NCI-H446 (cell line): Measurements from ENCODE around the gene SLC22A13.
"Not testable (repeated sequence)": the region's sequence is repeated elsewhere in the genome, so short reads cannot be mapped to it uniquely, and the experiment has no call there.

Experiments
- DNase-seq, 2 experiments: peaks; one replicate each; lab custom pipeline; 2025; lab: John Stamatoyannopoulos, UW

The SLC22A13 gene

GRCh38 chr3:38264353-38264771 is 1.2 kb upstream of the SLC22A13 start:
- no peak for DNase-seq

DNA sequence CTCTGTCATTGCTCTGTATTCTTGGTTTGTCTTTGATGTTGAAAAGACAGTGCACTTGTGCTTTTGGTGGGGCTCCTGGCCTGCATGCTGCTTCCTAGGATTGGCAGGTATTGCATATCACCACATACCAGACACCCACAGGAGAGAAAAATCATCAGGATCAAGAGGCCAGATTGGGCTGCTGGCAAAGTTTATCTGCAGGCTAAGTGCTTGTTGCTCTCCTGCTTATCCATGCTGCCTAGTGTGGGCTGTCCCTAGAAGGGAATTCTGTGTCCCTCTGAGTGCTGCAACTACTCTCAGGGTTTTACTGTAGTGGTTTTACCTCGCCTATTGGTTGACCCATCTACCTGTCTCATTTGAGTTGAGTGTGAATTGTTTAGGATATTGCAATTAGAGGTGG is 833 bp upstream of the SLC22A13 start:
- DNase-seq: no peak

GRCh38 chr3:38266810-38267209 is 1.2 kb downstream of the SLC22A13 start:
- no peak for DNase-seq

DNA sequence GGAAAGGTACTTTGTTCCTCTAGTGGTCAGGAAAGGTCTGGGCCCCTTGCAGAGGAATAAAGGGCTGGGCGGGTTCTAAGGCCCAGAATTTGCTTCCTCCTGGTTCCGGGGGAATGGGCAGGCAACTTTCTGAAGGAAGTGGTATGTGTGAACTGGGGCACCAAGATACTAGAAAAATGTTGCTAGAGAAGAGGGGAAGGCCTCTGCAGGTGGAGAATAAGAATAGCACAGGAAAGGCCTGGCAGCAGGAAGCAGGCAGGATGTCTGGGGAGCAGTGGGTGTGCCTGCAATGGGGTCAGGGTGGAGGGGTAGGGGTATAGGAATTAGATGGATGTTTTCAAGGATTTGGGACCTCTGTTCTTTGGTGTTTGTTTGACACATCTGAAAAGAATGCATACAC is 2.0 kb downstream of the SLC22A13 start:
- no peak for DNase-seq

- DNase-seq: no peak
Measured at GRCh38 chr3:38268087-38268486, 2.5 kb downstream of the SLC22A13 start.

DNA sequence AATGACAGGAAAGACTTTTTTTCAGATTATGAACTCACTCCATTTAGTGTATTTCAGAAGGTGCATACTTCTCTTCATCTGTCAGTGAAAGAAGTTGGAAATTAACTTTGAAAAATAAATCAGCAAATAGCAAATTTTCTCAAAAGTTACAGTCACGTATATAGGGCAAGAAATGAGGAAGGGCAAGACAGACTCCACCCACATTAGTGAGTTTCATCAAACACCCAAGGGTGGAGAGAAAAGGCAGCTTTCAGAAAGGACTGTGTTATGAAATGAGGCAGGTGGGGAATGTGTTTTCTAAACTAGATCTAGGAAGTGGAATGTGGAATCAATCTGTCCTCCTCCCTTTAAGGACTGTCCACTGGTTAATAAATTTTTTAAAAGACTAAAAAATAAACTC is 2.9 kb downstream of the SLC22A13 start:
- DNase-seq: no peak

DNA sequence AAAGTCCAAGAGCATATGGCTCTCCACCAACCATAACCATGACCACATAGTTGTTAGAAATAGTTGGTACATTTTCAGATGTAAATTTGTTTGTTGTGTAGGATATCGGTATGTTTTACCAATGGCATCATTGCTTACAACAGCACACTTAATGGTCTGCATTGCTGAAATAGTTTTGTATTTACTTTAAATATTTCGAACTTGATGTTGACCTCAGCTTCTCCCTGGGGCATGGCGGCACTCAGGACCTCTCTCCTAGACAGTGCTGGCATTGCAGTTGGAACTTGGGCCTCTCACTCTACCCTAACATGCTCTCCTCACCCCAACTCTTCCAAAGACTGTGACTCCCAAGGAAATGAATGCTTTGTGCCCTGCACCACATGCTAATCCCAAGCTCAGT is 5.0 kb downstream of the SLC22A13 start:
- no peak for DNase-seq

DNA sequence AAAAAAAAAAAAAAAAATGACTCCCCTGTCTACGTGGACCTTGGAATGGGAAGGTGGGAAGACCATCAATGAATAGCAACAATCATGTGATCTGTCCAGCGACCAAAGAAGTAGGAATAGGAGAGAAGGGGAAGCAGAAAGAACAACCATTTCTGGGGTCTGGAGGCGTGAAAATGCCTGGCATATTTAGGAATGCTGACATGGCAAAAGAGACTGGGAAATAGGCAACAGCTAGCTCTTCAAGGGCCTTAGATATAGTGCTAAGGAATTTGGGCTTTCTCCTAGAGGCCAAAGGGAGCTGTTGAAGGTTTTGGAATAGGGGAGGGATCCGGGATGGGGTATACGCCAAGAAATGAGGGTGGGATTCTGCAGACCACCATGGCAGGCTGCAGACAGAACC is 5.9 kb downstream of the SLC22A13 start:
- DNase-seq: no peak

DNA sequence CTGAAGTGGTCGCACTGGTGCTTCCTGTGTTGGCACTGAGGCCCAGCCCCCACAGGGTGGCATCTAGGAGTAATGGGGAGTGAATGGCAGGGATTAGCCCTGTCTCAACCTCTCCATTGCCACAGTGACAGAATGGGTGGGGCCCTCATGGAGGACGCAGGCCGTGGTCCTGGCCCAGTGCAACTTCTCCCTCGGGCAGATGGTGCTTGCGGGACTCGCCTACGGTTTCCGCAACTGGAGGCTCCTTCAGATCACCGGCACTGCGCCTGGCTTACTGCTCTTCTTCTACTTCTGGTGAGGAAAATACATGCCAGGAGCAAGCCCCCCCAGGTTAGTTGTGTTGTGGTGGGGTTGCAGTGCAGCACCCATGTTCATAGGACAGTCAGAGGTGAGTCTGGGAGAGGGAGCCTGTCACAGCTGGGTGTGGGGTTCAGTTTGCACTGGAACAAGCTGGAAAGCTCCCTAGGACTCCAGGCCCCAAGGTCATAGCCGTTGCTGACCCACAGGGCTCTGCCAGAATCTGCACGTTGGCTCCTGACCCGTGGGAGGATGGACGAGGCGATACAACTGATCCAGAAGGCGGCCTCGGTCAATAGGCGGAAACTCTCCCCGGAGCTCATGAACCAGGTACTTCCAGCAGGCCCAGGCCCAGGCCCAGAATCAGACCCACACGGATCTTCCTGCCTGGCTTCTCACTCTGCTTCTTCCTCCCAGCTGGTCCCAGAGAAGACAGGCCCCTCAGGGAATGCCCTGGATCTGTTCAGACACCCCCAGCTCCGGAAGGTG is 9.4 kb downstream of the SLC22A13 start:
- no peak for DNase-seq

- DNase-seq: no peak
Measured at GRCh38 chr3:38275658-38276057, 10.0 kb downstream of the SLC22A13 start.

DNA sequence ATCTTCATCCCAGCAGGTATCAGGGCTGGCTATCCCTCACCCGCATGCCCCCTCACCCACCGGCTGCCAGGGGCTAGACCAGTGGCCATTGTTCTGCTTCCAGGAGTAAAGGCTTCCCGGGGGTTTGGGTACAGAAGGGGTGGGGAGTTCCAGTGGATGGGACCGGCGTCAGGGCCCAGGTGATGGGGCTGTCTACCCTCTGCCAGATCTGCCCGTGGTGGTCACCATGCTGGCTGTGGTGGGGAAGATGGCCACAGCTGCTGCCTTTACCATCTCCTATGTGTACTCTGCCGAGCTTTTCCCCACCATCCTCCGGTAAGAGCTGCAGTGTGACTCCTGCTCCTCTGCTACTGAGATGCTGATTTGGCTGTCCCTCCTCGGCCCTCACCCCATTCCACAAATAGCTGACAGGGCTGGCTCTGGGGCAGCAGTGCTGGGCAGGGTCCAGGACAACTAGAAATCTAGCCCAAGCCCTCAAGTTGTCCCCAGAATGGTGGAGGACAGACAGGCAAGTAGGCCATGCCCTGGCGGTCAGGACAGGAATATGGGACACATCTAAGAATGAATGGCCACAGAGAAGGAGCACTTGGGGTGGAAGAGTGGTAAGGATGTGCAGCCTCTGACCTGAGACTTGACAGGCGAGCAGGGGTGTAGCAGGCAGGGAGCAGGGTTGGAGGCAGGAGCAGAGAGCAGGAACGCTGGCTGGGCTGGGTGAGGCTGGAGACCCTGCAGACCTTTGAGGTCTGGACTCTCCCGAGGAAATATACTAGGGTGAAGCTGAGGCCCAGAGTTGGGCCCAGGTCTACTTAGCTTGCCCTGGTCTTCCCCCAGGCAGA is 10.7 kb downstream of the SLC22A13 start:
- no peak for DNase-seq

DNA sequence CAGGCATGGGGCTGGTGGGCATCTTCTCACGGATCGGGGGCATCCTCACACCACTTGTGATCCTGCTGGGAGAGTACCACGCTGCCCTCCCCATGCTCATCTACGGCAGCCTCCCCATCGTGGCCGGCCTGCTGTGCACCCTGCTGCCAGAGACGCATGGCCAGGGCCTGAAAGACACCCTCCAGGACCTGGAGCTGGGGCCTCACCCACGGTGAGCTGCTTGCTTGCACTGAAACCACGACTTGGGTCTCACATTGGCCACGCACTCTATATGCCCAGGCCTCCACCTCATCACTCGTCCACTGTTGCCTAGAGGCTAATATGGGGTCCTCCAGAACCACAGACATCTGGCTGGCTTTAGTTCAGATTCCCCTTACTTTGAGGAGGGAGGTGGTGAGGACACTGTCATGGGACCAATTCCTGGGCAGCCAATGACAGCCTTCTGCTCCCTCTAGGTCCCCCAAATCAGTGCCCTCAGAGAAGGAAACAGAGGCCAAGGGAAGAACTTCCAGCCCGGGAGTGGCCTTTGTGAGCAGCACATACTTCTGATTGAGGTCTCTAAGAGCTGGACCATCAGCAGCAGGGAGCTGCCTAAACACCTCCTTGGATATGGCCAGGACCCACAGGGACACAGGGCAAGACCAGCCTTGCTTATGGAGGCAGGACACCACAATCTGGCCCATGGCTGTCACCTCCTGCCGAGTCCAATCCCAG is 11.5 kb downstream of the SLC22A13 start:
- DNase-seq: no peak

- no peak for DNase-seq
Measured at GRCh38 chr3:38278841-38279240, 13.2 kb downstream of the SLC22A13 start.

GRCh38 chr3:38281895-38282686 is 16.5 kb downstream of the SLC22A13 start, which contains the start of gene SLC22A14:
Gene SLC22A14 (plus strand): TSS chr3:38282294. CDS start chr3:38306027, 23,733 bp downstream.
- DNase-seq: peak in 1 of 2 experiments; percentile 0

- peak in 1 of 2 experiments; percentile 1 for DNase-seq
Measured at GRCh38 chr3:38283810-38284755, 18.5 kb downstream of the SLC22A13 start.

- DNase-seq: no peak
Measured at GRCh38 chr3:38284756-38285150, 19.1 kb downstream of the SLC22A13 start.

DNA sequence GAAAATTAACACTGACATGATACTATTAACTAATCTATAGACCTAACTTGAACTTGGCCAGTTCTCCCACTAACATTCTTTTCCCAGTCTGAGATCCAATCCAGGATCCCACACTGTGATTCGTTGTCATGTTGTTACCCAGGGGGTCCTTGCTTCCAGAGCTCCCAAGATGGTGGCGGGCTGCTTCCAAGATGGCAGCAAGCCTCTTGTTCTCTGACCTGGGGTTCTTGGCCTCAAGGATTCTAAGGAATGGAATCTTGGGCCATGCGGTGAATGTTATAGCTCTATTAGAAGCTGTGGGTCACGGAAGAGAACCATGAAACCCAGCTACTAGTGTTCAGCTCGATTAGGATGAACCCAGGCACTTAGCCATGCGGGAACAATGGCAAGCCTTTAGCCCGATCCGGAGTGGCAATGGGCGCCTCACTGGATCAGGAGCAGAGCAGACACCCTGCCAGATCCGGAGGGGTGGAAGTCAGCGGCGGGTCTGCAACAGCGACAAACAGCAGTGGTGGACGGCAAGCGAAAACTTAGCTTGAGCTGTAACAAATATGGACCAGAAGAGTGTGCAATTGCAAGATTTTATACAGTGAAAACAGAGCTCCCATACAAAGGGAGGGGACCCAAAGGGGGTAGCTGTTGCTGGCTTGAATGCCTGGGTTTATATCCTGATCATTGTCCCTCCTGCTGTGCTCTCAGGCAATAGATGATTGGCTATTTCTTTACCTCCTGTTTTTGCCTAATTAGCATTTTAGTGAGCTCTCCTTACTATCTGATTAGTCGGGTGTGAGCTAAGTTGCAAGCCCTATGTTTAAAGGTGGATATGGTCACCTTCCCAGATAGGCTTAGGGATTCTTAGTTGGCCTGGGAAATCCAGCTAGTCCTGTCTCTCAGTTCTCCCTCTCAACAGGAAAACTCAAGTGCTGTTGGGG is 23.9 kb downstream of the SLC22A13 start:
- DNase-seq: not testable (repeated sequence)

GRCh38 chr3:38297053-38297452 is 31.4 kb downstream of the SLC22A13 start:
- DNase-seq: not testable (repeated sequence)

GRCh38 chr3:38297537-38297936 is 31.9 kb downstream of the SLC22A13 start:
- no peak for DNase-seq
